Chondrocyte (in vitro differentiated cells): ENCODE measurements around the gene MSL1. TPM values are rescaled to one million over a fixed set of nuclear protein-coding genes. Genes with fewer than 3 reads are reported as not detected.
A peak's percentile ranks its signal among the peaks of the same experiment; 100 is the strongest.

ENCODE experiments used
- DNase-seq: peaks from one replicate; pipeline ENCODE4 v3.0.0; 2021; ENCODE audit warnings: mixed read lengths, low spot score
- H3K27ac Mint-ChIP-seq: one replicate; pipeline ENCODE4 v1.8.0; 2021; ENCODE audit warnings: mild to moderate bottlenecking, moderate library complexity, mixed read lengths; ENCODE audit not compliant: unreplicated experiment
- H3K27me3 Mint-ChIP-seq: 2 replicates; pipeline ENCODE4 v1.8.0; 2021; ENCODE audit warnings: low read depth, mixed read lengths
- H3K36me3 Mint-ChIP-seq: 2 replicates; pipeline ENCODE4 v1.8.0; 2021; ENCODE audit warnings: low read depth, mixed read lengths
- H3K4me1 Mint-ChIP-seq: 2 replicates; pipeline ENCODE4 v1.8.0; 2021; ENCODE audit warnings: low read depth, mild to moderate bottlenecking, mixed read lengths
- H3K4me3 Mint-ChIP-seq: one replicate; pipeline ENCODE4 v1.8.0; 2021; ENCODE audit warnings: mild to moderate bottlenecking, moderate library complexity, mixed read lengths; ENCODE audit not compliant: unreplicated experiment
- H3K9me3 Mint-ChIP-seq: 2 replicates; pipeline ENCODE4 v1.8.0; 2021; ENCODE audit warnings: low read depth, mixed read lengths
- CTCF ChIP-seq: fragments of 200-600 bp; sonication (generic); IDR thresholded peaks from 2 replicates; pipeline ENCODE4 v1.5.0; 2021; ENCODE audit warnings: antibody characterized with exemption, mild to moderate bottlenecking, moderate library complexity
- total RNA-seq: library from RNA; stranded (reverse); gene quantifications from 3 replicates; pipeline ENCODE4 v1.2.1, GENCODE V29; 2021

Gene MSL1
- total RNA-seq, 1 donor from 2014 or later, result 96.2 TPM

- H3K9me3 Mint-ChIP-seq, result no peaks in the 10 kb centered on the region
- H3K27ac Mint-ChIP-seq, result peak overlapping the region; percentile 89
- H3K36me3 Mint-ChIP-seq, result no peaks in the 10 kb centered on the region
- peak overlapping the region; percentile 35 for H3K4me3 Mint-ChIP-seq
- peaks cover 62% of the 10 kb centered on the region for H3K4me1 Mint-ChIP-seq
- DNase-seq, result no peak
- TF ChIP-seq CTCF, result no peak
- no peaks in the 10 kb centered on the region for H3K27me3 Mint-ChIP-seq
Measured at GRCh38 chr17:40107522-40108174, 14.1 kb upstream of the MSL1 start.

GRCh38 chr17:40108970-40109824, 12.6 kb upstream of the MSL1 start:
- DNase-seq, result no peak
- Mint-ChIP-seq H3K27ac (no peak overlapping the region), H3K36me3 (no peaks in the 10 kb centered on the region), H3K4me3 (no peak overlapping the region), H3K9me3 (no peaks in the 10 kb centered on the region), H3K4me1 (peaks cover 70% of the 10 kb centered on the region), H3K27me3 (no peaks in the 10 kb centered on the region)
- no peak for TF ChIP-seq CTCF

- no peaks in the 10 kb centered on the region for H3K36me3 Mint-ChIP-seq
- H3K27ac Mint-ChIP-seq, result peak overlapping the region; percentile 99
- no peaks in the 10 kb centered on the region for H3K27me3 Mint-ChIP-seq
- H3K9me3 Mint-ChIP-seq, result no peaks in the 10 kb centered on the region
- no peak for DNase-seq
- TF ChIP-seq CTCF, result no peak
- peaks cover 71% of the 10 kb centered on the region for H3K4me1 Mint-ChIP-seq
- no peak overlapping the region for H3K4me3 Mint-ChIP-seq
Measured at GRCh38 chr17:40110026-40110845, 11.5 kb upstream of the MSL1 start.

GRCh38 chr17:40111221-40112128, 10.3 kb upstream of the MSL1 start:
- H3K4me1 Mint-ChIP-seq, result peaks cover 80% of the 10 kb centered on the region
- peak overlapping the region; percentile 99 for H3K27ac Mint-ChIP-seq
- DNase-seq, result no peak
- peak overlapping the region; percentile 59 for H3K4me3 Mint-ChIP-seq
- H3K27me3 Mint-ChIP-seq, result no peaks in the 10 kb centered on the region
- TF ChIP-seq CTCF, result peak; percentile 86
- H3K36me3 Mint-ChIP-seq, result no peaks in the 10 kb centered on the region
- no peaks in the 10 kb centered on the region for H3K9me3 Mint-ChIP-seq
